NCI-H2107 (cell line): ENCODE data around the gene ARHGAP24.
"Not testable (repeated sequence)": the region's sequence is repeated elsewhere in the genome, so short reads cannot be mapped to it uniquely, and the experiment has no call there.

Experiments
- DNase-seq: peaks from one replicate; lab custom pipeline; 2025; lab: John Stamatoyannopoulos, UW

ARHGAP24 gene

DNA sequence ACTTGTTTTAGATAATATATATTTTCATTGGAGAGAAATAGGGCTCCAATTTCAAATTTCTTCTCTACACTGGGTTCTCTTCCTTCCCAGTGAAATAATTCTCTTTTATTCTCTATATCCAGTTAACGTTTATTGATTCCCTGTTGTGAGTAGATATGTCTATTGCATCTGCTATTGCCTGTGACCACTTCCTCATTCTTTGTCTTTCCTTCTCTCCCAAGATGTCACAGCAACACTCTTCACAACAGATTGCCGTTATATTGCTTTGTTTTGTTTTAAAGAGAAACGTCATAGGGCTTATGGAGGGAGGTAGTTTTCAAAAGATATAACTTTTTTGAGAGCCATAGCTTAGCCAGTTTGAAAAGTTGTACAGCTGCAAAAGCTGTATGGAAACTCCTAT, 343.8 kb downstream of the ARHGAP24 start:
- no peak for DNase-seq

DNA sequence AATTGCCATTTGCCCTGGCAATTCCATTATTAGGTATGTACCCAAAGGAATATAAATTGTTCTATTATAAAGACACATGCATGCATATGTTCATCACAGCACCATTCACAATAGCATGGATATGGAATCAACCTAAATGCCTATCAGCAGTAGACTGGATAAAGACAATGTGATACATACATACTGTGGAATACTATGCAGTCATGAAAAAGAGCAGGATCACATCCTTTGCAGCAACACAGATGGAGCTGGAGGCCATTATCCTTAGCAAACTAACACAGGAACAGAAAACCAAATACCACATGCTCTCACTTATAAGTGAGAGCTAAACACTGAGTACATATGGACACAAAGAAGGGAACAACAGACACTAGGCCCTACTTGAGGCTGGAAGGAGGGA, 345.2 kb downstream of the ARHGAP24 start:
- not testable (repeated sequence) for DNase-seq

- DNase-seq, result no peak
Observed at GRCh38 chr4:85821688-85822455, 346.9 kb downstream of the ARHGAP24 start.

DNA sequence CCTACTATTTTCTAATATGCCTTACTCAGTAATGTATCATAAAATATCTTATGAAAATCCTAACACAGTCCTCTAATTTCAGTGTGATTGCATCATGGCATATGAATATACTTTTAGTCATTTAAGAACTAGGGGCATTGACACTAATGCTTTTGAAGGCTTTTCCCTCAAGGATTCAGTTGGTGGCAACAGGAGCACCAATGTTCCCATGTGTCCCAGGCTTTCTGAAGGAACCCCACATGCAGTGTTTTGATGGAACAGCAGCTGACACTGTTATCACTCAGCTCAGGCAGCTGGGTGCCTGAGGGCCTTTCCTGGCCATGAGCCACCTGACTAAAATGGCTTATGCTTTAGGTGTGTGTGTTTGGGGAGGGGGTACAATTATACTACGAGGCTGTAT, 348.3 kb downstream of the ARHGAP24 start:
- DNase-seq, result no peak

GRCh38 chr4:85824166-85824945, 349.4 kb downstream of the ARHGAP24 start:
- no peak for DNase-seq

- no peak for DNase-seq
Observed at GRCh38 chr4:85826060-85826678, 351.2 kb downstream of the ARHGAP24 start.

- no peak for DNase-seq
Observed at GRCh38 chr4:85828027-85828890, 353.3 kb downstream of the ARHGAP24 start.

GRCh38 chr4:85829276-85830051, 354.5 kb downstream of the ARHGAP24 start:
- no peak for DNase-seq

DNA sequence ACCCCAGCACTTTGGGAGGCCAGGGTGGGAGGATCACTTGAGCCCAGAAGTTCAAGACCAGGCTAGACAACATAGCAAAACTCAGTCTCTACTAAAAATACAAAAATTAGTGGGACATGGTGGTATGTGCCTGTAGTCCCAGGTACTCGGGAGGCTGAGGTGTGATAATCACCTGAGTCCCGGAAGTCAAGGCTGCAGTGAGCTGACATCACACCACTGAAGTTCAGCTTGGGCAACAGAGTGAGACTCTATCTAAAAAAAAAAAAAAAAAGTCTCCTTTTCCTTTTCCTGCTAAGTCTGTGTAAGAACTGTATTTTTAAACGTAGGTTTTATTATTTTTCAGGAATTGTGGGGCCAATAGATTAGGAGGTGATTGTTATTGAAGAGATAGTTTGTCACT, 356.7 kb downstream of the ARHGAP24 start:
- DNase-seq, result no peak

DNA sequence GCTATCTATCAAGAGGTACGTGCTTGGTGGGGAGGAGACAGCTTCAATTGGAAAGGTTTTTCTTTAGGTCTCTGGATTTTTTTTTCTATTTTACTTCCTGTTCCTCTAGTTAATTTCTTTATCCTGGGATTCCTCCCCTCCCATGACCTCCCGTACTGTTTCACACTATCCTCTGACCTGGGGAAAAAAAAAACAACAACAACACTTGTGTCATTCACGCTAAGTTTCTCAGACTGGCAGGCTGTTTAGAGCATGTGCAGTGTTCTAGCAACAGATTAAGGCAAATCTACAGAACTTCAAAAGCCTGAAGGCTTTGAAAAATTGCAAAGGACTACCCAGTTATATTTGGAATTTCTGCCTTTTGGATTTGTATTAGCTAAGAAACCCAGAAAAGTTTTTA, 358.4 kb downstream of the ARHGAP24 start:
- no peak for DNase-seq

- DNase-seq, result no peak
Observed at GRCh38 chr4:85834934-85835333, 360.0 kb downstream of the ARHGAP24 start.

DNA sequence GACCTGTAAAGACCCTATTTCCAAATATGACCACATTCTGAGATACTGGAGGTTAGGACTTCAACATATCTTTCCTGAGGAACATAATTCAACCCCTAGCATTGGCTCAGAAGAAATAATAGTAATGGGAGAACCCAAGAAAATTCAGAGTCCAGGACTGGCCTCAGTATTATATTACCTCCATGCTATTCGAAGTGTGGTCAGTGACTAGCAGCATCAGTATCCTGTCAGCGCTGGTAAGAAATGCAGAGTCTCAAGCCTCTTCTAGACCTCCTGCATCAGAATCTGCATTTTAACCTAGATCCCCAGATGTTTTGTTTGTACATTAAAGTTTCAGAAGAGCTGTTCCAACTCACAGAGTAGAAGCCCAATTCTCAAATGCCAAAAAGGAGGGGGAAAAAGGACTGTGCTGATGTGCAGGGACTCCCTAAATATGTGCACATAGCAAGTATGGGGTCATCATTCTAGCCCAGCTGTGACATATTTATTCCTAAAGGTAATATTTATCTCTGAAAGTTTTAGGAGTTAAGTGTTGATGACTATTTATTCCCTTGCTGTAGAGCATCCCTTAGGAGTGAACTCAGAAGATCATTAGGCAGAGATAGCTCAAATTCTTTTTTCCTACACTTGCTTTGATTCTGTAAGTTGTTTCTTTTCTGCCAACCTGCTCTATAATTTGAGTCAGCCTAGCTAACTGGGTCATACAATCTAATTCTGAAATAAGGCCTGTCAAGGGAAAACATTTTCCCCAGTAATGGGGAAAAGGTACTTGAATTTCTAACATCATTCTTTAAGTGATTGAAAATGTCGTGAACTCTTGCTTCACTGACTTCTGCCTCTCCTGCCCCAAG, 361.9 kb downstream of the ARHGAP24 start:
- DNase-seq, result no peak

GRCh38 chr4:85837439-85837733, 362.4 kb downstream of the ARHGAP24 start:
- no peak for DNase-seq

GRCh38 chr4:85839981-85840451, 365.1 kb downstream of the ARHGAP24 start:
- not testable (repeated sequence) for DNase-seq

DNA sequence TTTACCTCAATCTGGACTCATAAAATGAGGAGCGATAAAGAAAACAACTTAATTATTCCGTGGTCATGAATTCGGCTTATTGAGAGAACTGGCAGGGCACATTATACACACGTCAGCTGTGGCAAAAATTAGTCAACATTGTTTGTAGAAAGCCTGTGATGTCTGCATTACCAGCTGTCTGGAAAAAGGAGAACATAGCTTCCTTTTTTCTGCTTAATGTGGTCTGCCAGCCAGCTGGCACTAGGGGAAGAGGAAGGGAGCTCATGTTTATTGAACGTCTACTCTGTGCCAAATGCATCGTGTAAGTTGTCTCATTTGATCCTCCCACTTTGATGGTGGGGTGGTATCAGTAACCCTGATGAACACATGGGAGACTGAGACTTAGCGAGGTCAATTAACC, 367.6 kb downstream of the ARHGAP24 start:
- no peak for DNase-seq

- DNase-seq, result not testable (repeated sequence)
Observed at GRCh38 chr4:85853740-85854139, 378.8 kb downstream of the ARHGAP24 start.

DNA sequence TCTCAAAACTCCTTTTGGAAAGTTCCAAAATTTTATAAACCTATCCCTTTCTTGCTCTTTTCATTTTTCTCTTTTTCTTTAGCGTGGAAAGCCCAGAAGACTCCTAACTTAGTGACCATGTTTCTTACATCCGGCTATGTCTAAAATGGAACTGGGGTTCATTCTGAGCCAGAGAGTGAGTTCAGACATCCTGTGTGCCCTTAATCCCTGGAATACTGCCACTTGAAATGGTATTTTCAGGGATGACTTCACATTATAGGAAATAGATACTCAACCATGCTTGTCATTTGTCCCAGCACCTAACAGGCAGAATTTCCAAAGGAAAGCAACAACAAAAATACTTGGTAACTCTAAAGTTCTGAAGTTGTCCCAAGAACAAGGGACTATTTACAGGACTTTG, 379.6 kb downstream of the ARHGAP24 start:
- DNase-seq, result no peak

DNA sequence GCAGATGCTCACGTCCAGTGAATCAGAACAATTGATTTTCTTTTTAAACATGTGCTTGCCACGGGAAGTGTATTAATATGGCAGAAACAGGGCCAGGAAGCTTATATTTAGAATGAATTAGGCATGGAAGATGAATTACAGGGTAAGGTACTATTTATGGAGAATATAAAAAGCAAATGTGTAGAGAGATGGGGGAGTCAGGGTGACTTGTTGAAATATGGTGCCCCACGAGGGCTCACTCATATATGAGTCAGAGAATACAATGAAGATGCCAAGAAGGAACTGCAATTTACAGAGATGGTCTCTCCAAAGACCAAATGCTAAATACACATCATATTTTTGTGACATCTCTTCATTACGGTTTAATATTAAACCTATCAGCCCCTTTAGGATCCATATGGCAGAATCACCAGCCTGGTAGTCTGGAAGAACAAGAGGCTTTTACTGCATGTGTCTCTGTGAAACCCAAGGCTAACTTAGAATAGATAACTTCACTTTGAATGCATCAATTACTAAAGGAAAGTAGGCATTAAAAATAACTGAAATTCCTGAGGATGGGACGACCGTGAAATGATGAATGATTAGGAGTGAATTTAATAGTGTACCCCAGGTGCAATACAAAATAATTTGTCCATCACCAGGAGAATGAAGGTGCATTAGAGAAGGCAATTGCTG, 385.3 kb downstream of the ARHGAP24 start:
- no peak for DNase-seq

DNA sequence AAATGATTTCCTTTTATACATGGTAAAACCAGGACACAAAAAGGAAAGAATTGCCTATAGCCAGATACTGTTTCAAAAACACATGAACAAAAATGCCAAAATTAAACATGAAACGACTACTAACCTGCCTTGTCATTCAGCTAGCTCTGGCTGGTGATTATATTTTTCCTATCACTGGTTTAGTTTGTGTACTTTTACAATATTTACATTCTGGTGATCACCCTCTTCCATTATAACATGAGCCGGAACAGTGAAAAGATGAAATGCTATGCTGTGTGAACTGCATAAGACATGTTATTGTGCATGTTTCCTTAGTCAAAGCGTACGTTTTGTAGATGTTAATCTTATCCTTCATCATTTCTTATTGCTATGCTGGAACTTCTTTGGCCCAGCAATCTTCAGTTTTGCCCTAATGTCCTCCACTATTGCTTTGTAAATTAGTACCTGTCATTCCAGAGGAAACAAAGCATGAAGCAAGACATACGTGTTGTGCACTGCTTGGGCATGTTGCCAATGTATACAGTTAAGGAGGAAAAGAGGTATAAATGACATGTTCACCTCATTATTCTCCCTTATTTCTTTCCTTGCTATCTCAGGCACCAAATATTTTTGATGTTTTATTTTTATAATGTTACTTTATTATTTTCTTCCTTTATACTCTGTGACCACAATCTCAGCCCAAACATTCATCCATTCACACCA, 386.3 kb downstream of the ARHGAP24 start:
- DNase-seq, result no peak
